ENCODE results near the gene STKLD1. TPM values are rescaled to one million over a fixed set of nuclear protein-coding genes. Genes with fewer than 3 reads are reported as not detected.

The STKLD1 gene
- total and polyA plus RNA-seq, 9 of the 15 experiments (the other 6 are each of a cell fraction or from before 2014, with no cell fraction given): 0.10 to 0.65 (median 0.33) TPM; not detected in 2

GRCh38 chr9:133335924-133336811 lies 40.0 kb upstream of the STKLD1 start, which contains the start of gene SURF6 (continued):
- TF ChIP-seq ZNF398 (CRISPR knock-in tag; IDR thresholded peaks at IDR 0.05): no peak
- TF ChIP-seq DIDO1 (tag; IDR thresholded peaks at IDR 0.05; ENCODE audit: low read depth): peak; percentile 80
- no peak for TF ChIP-seq MLX (CRISPR knock-in tag; conservative IDR thresholded peaks at IDR 0.05)
- no peak for TF ChIP-seq NFE2 (IDR thresholded peaks at IDR 0.05; ENCODE audit: low read depth)
- TF ChIP-seq MBD1 (CRISPR knock-in tag; IDR thresholded peaks at IDR 0.05): no peak
- TF ChIP-seq SAFB (IDR thresholded peaks at IDR 0.05; ENCODE audit: borderline replicate concordance, low read depth, low read length): no peak
- peak; percentile 74 for TF ChIP-seq ZBTB33 (CRISPR knock-in tag; IDR thresholded peaks at IDR 0.05)
- TF ChIP-seq SMARCA5 (IDR thresholded peaks at IDR 0.05): no peak
- peak; percentile 62 for TF ChIP-seq RAD51 (IDR thresholded peaks at IDR 0.05; ENCODE audit: borderline replicate concordance, low read depth)
- peak; percentile 58; the same call in 1 of the 2 replicates for TF ChIP-seq ZNF431 (CRISPR knock-in tag; IDR thresholded peaks at IDR 0.05)
- TF ChIP-seq ATF2 (CRISPR knock-in tag; IDR thresholded peaks at IDR 0.05): no peak
- TF ChIP-seq ASH1L (IDR thresholded peaks at IDR 0.05; ENCODE audit: borderline replicate concordance, low read depth, partially characterized antibody): no peak
- no peak for TF ChIP-seq SAFB2 (IDR thresholded peaks at IDR 0.05; ENCODE audit: borderline replicate concordance, low read depth, low read length, severe bottlenecking)
- TF ChIP-seq ATF7 (IDR thresholded peaks at IDR 0.05): peak; percentile 65
- no peak for TF ChIP-seq CHAMP1 (IDR thresholded peaks at IDR 0.05)
- TF ChIP-seq ILF3 (IDR thresholded peaks at IDR 0.05; ENCODE audit: borderline replicate concordance): no peak

Measured in K562 (cell line).